Adipocyte (in vitro differentiated cells): ENCODE measurements around the gene ANKRD11.

Source experiments
- DNase-seq: peaks from one replicate; pipeline ENCODE4 v3.0.0-alpha.2; 2015; ENCODE audit warnings: low read depth
- H3K27me3 ChIP-seq: replicated peaks from 2 replicates; pipeline ENCODE4 v1.7.0; 2013; ENCODE audit warnings: mild to moderate bottlenecking, low read length, moderate library complexity; ENCODE audit not compliant: control insufficient read depth, insufficient read depth
- H3K36me3 ChIP-seq: 2 replicates; pipeline ENCODE4 v1.7.0; 2013; ENCODE audit warnings: low read length, mild to moderate bottlenecking, moderate library complexity; ENCODE audit not compliant: control insufficient read depth, insufficient read depth, severe bottlenecking
- H3K4me1 ChIP-seq: 2 replicates; pipeline ENCODE4 v1.7.0; 2013; ENCODE audit warnings: mild to moderate bottlenecking, low read length, moderate library complexity; ENCODE audit not compliant: control insufficient read depth, insufficient read depth
- H3K4me3 ChIP-seq: 2 replicates; pipeline ENCODE4 v1.7.0; 2013; ENCODE audit warnings: mild to moderate bottlenecking, low read length, moderate library complexity
- H3K9ac ChIP-seq: 2 replicates; pipeline ENCODE4 v1.7.0; 2013; ENCODE audit warnings: mild to moderate bottlenecking, low read length, moderate library complexity
- H3K9me3 ChIP-seq: 2 replicates; pipeline ENCODE4 v1.7.0; 2013; ENCODE audit warnings: mild to moderate bottlenecking, low read length, moderate library complexity; ENCODE audit not compliant: control insufficient read depth

Gene ANKRD11

GRCh38 chr16:89298623-89299225, 191.6 kb downstream of the ANKRD11 start:
- H3K9me3 ChIP-seq = no peaks in the 10 kb centered on the region
- no peak for DNase-seq
- peaks cover 18% of the 10 kb centered on the region for H3K36me3 ChIP-seq
- no peak overlapping the region for H3K9ac ChIP-seq
- no peaks in the 10 kb centered on the region for H3K27me3 ChIP-seq
- H3K4me3 ChIP-seq = no peak overlapping the region
- peaks cover 19% of the 10 kb centered on the region for H3K4me1 ChIP-seq

- no peak overlapping the region for H3K9ac ChIP-seq
- DNase-seq = no peak
- H3K4me3 ChIP-seq = no peak overlapping the region
- H3K9me3 ChIP-seq = no peaks in the 10 kb centered on the region
- peaks cover 19% of the 10 kb centered on the region for H3K4me1 ChIP-seq
- H3K36me3 ChIP-seq = peaks cover 12% of the 10 kb centered on the region
- no peaks in the 10 kb centered on the region for H3K27me3 ChIP-seq
Measured at GRCh38 chr16:89297910-89298545, 192.3 kb downstream of the ANKRD11 start.

GRCh38 chr16:89297156-89297874, 193.0 kb downstream of the ANKRD11 start:
- H3K36me3 ChIP-seq = peaks cover 7% of the 10 kb centered on the region
- DNase-seq = no peak
- H3K9ac ChIP-seq = no peak overlapping the region
- peaks cover 19% of the 10 kb centered on the region for H3K4me1 ChIP-seq
- H3K9me3 ChIP-seq = no peaks in the 10 kb centered on the region
- H3K4me3 ChIP-seq = no peak overlapping the region
- no peaks in the 10 kb centered on the region for H3K27me3 ChIP-seq

- no peaks in the 10 kb centered on the region for H3K9me3 ChIP-seq
- peaks cover 8% of the 10 kb centered on the region for H3K4me1 ChIP-seq
- H3K4me3 ChIP-seq = no peak overlapping the region
- no peak overlapping the region for H3K9ac ChIP-seq
- H3K36me3 ChIP-seq = peaks cover 9% of the 10 kb centered on the region
- no peak for DNase-seq
- H3K27me3 ChIP-seq = no peaks in the 10 kb centered on the region
Measured at GRCh38 chr16:89295915-89296314, 194.4 kb downstream of the ANKRD11 start.

- no peak for DNase-seq
- H3K27me3 ChIP-seq = no peaks in the 10 kb centered on the region
- H3K4me1 ChIP-seq = peaks cover 2% of the 10 kb centered on the region
- H3K36me3 ChIP-seq = peaks cover 12% of the 10 kb centered on the region
- no peak overlapping the region for H3K4me3 ChIP-seq
- H3K9ac ChIP-seq = no peak overlapping the region
- no peaks in the 10 kb centered on the region for H3K9me3 ChIP-seq
Measured at GRCh38 chr16:89295071-89295900, 195.1 kb downstream of the ANKRD11 start.

GRCh38 chr16:89294486-89294885, 195.9 kb downstream of the ANKRD11 start:
- Histone ChIP-seq H3K4me3 (no peak overlapping the region), H3K9me3 (no peaks in the 10 kb centered on the region), H3K27me3 (no peaks in the 10 kb centered on the region), H3K36me3 (peaks cover 12% of the 10 kb centered on the region), H3K9ac (no peak overlapping the region), H3K4me1 (no peaks in the 10 kb centered on the region)
- no peak for DNase-seq

- Histone ChIP-seq H3K4me3 (no peak overlapping the region), H3K4me1 (no peaks in the 10 kb centered on the region), H3K27me3 (no peaks in the 10 kb centered on the region), H3K36me3 (peaks cover 15% of the 10 kb centered on the region), H3K9ac (no peak overlapping the region), H3K9me3 (no peaks in the 10 kb centered on the region)
- DNase-seq = no peak
Measured at GRCh38 chr16:89293276-89294143, 196.9 kb downstream of the ANKRD11 start.

- no peak overlapping the region for H3K4me3 ChIP-seq
- H3K9me3 ChIP-seq = no peaks in the 10 kb centered on the region
- no peaks in the 10 kb centered on the region for H3K27me3 ChIP-seq
- no peaks in the 10 kb centered on the region for H3K4me1 ChIP-seq
- H3K36me3 ChIP-seq = peaks cover 20% of the 10 kb centered on the region
- no peak for DNase-seq
- H3K9ac ChIP-seq = no peak overlapping the region
Measured at GRCh38 chr16:89292443-89293078, 197.8 kb downstream of the ANKRD11 start.

GRCh38 chr16:89291776-89292175, 198.6 kb downstream of the ANKRD11 start:
- Histone ChIP-seq H3K9me3 (no peaks in the 10 kb centered on the region), H3K4me1 (no peaks in the 10 kb centered on the region), H3K4me3 (no peak overlapping the region), H3K36me3 (peaks cover 28% of the 10 kb centered on the region), H3K9ac (no peak overlapping the region), H3K27me3 (no peaks in the 10 kb centered on the region)
- DNase-seq = no peak

GRCh38 chr16:89291363-89291762, 199.0 kb downstream of the ANKRD11 start:
- Histone ChIP-seq H3K36me3 (peaks cover 32% of the 10 kb centered on the region), H3K27me3 (no peaks in the 10 kb centered on the region), H3K4me1 (no peaks in the 10 kb centered on the region), H3K9me3 (no peaks in the 10 kb centered on the region), H3K4me3 (no peak overlapping the region), H3K9ac (no peak overlapping the region)
- DNase-seq = no peak
